Vagina (tissue), 2 donors: ENCODE measurements around the gene TTC23.

Source experiments
- CTCF ChIP-seq, 3 experiments: fragments of 450-650 bp in 2 of 3; fragments of 200-600 bp in 1 of 3; sonication (generic) in 1 of 3; IDR thresholded peaks; one replicate each; pipeline ENCODE4 v1.5.1; 2017 to 2019; ENCODE audit warnings: antibody characterized with exemption in 3 of 3, mild to moderate bottlenecking in 2 of 3, moderate library complexity in 2 of 3
- POLR2A ChIP-seq, 2 donors: fragments of 450-650 bp; IDR thresholded peaks; one replicate each; pipeline ENCODE4 v1.6.1; 2017; ENCODE audit warnings: antibody characterized with exemption in 2 of 2, mild to moderate bottlenecking in 2 of 2, moderate library complexity in 2 of 2

- TF ChIP-seq CTCF (IDR thresholded peaks at IDR 0.05) (no peak), POLR2A (IDR thresholded peaks at IDR 0.05) (no peak)
These were observed 91.9 kb downstream of the TTC23 start for GRCh38 chr15:99157456-99157855.
